Islet precursor cell (in vitro differentiated cells): ENCODE measurements around the gene IFNA4.

Experiments used
- DNase-seq: peaks from one replicate; pipeline ENCODE4 v3.0.0-alpha.2; 2018

The IFNA4 gene

GRCh38 chr9:21165516-21165915 is 21.9 kb downstream of the IFNA4 start:
- DNase-seq = no peak

GRCh38 chr9:21160178-21160577 is 27.2 kb downstream of the IFNA4 start:
- peak; percentile 81 for DNase-seq

GRCh38 chr9:21155501-21155900 is 31.9 kb downstream of the IFNA4 start:
- DNase-seq = no peak

GRCh38 chr9:21154018-21154608 is 33.3 kb downstream of the IFNA4 start:
- DNase-seq = no peak

- DNase-seq = peak; percentile 76
These were observed 33.9 kb downstream of the IFNA4 start for GRCh38 chr9:21153336-21154017.

GRCh38 chr9:21144603-21145002 is 42.8 kb downstream of the IFNA4 start:
- DNase-seq = no peak

GRCh38 chr9:21141427-21141882 is 45.9 kb downstream of the IFNA4 start, which contains the start of gene IFNW1:
TSS of gene IFNW1 (minus strand) at chr9:21141832. CDS start at chr9:21141570, 262 bp downstream.
- peak; percentile 54 for DNase-seq

GRCh38 chr9:21137020-21137419 is 50.4 kb downstream of the IFNA4 start:
- no peak for DNase-seq
